ENCODE measurements around the gene RBM33. TPM values are rescaled to one million over a fixed set of nuclear protein-coding genes. Genes with fewer than 3 reads are reported as not detected.
A peak's percentile ranks its signal among the peaks of the same experiment; 100 is the strongest.

RBM33 gene
- total and polyA plus RNA-seq, 2 of the 4 experiments (the other 2 are of a cell fraction) = 7.3 to 10.8 TPM

DNA sequence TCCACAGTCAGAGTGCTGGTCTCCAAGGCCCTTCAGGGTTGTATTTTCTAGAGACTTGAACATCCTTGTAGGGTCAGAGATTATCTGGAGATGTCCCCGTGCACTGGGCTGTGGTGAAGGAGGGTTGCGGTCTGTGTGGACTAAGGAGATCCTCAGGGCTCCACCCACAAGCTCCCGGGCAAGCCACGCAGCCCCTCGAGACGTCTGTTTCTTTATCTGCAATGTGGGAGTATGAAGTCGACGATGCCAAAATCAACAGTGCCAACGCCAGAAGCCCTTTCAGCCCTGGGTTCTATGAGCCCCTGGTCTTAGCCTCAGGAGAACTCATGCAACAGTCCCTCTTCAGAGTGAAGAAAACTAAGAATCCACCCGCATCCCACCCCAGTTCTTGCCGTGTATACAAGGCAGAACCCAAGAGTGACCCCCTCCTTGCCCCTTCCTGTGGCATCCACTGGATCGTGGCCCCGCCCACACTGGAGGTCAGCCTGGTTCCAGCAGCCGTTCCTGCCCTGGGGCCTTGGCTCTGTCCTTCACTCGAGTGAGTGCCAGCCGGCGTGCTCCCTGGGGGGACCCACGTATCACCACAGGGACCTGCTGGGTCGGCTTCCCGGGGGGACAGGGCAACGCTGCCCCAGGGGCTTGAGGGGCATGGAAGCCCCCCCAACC, 173.8 kb downstream of the RBM33 start:
- H3K56ac ChIP-seq (ENCODE audit: extremely low read depth, insufficient read depth, low read length) = no peak overlapping the region
- ChIA-PET CTCF (interaction anchor here (0.7 to 1.0 kb wide), 2 partner anchors 685 to 703 kb away, joined by 3 read pairs; no protein-coding TSS in a partner anchor), POLR2A (ENCODE audit: unreplicated experiment) (no interaction called here)
- no peaks in the 10 kb centered on the region for H3K36me3 ChIP-seq (ENCODE audit: control insufficient read depth, insufficient read depth, low read length)
- no peak overlapping the region for H4K5ac ChIP-seq (ENCODE audit: low read depth, low read length)
- H2BK5ac ChIP-seq (ENCODE audit: low read depth, low read length, poor library complexity, severe bottlenecking) = no peak overlapping the region
- H3K4ac ChIP-seq (ENCODE audit: low read depth, low read length) = no peak overlapping the region
- in situ Hi-C loops (cut with MboI; ENCODE audit: low sequenced_read_pairs) = loop anchor here (10.0 to 25.0 kb wide), 2 partner anchors 657 to 819 kb away; partner anchors contain the start of gene RNF32
- no peak overlapping the region for H2BK15ac ChIP-seq (ENCODE audit: low read depth, low read length)
- no peaks in the 10 kb centered on the region for H3K79me1 ChIP-seq (ENCODE audit: low read depth in 1 of 2, low read length in 2 of 2)
- DNase-seq (no peak), ATAC-seq (ENCODE audit: low read depth) (no peak)
- H3K9me3 ChIP-seq (ENCODE audit: control insufficient read depth, insufficient read depth, low read length) = no peaks in the 10 kb centered on the region
- H4K20me1 ChIP-seq (ENCODE audit: insufficient read depth, low read length) = no peaks in the 10 kb centered on the region; the same call in 1 of the 2 replicates
- H2AFZ ChIP-seq (replicated peaks; ENCODE audit: low read length, poor library complexity) = peak overlapping the region; percentile 15
- H4K91ac ChIP-seq (ENCODE audit: insufficient read depth, low read depth, low read length) = no peak overlapping the region
- WGBS, 2 experiments (ENCODE audit: extremely low coverage in 2 of 2, insufficient read length in 1 of 2) = 48% methylated on average over 4 of the region's 21 CpGs; no CpG with 5 or more reads in 1 of the 2 experiments
- H3K4me2 ChIP-seq (ENCODE audit: low read depth, low read length) = no peak overlapping the region
- BruUV-seq (replicated peaks) = no TSS peak
- no peak overlapping the region for H2BK120ac ChIP-seq (ENCODE audit: low read depth, low read length)
- no peak overlapping the region for H4K8ac ChIP-seq (ENCODE audit: low read depth in 2 of 2, low read length in 2 of 2)
- no peak overlapping the region for H3K18ac ChIP-seq (ENCODE audit: low read depth, low read length)
- H3K9ac ChIP-seq (ENCODE audit: low read depth, low read length) = no peak overlapping the region
- no peak overlapping the region for H2AK9ac ChIP-seq (replicated peaks; ENCODE audit: low read depth, low read length, poor library complexity)
- no peaks in the 10 kb centered on the region for H3K4me1 ChIP-seq (ENCODE audit: control insufficient read depth, insufficient read depth, low read length)
- dilution Hi-C loops (cut with HindIII; ENCODE audit: low sequenced_read_pairs, unreplicated experiment) = no loop called here
- no peak overlapping the region for H2AK5ac ChIP-seq (ENCODE audit: low read depth, low read length)
- H2BK20ac ChIP-seq (ENCODE audit: low read depth, low read length) = no peak overlapping the region
- TF ChIP-seq MAZ (IDR thresholded peaks at IDR 0.05; ENCODE audit: borderline replicate concordance, low read depth, low read length) (no peak), POLR2A (IDR thresholded peaks at IDR 0.05; ENCODE audit: low read depth, low read length) (no peak), RCOR1 (IDR thresholded peaks at IDR 0.05; ENCODE audit: insufficient replicate concordance, low read length) (no peak), CHD1 (IDR thresholded peaks at IDR 0.05; ENCODE audit: low read depth, low read length) (no peak), FOS (IDR thresholded peaks at IDR 0.05; ENCODE audit: low read depth, low read length) (no peak)
- no peak overlapping the region for H3K23ac ChIP-seq (ENCODE audit: low read depth, low read length)
- H3K4me3 ChIP-seq (ENCODE audit: insufficient read depth, low read depth, low read length) = no peak overlapping the region
- no peak overlapping the region for H3K14ac ChIP-seq (replicated peaks; ENCODE audit: low read depth, low read length)
- H3K9me1 ChIP-seq (ENCODE audit: insufficient read depth, low read length) = no peaks in the 10 kb centered on the region
- H3K27me3 ChIP-seq (ENCODE audit: control insufficient read depth, insufficient read depth, low read length) = peaks cover 15% of the 10 kb centered on the region
- intact Hi-C loops (cut with micrococcal nuclease) = no loop called here
- no peak overlapping the region for H3K27ac ChIP-seq (ENCODE audit: insufficient read depth, low read length)
